ENCODE measurements around the gene WNT3.

- no peak for TF ChIP-seq CTCF (conservative IDR thresholded peaks at IDR 0.05; ENCODE audit: low read length)
- no peak for TF ChIP-seq EZH2phosphoT487 (IDR thresholded peaks at IDR 0.05; ENCODE audit: borderline replicate concordance, low read depth, low read length)
Measured at GRCh38 chr17:46827274-46827673, 8.8 kb upstream of the WNT3 start.
